ENCODE data around the gene RBPJL.
A peak's percentile ranks its signal among the peaks of the same experiment; 100 is the strongest.

The RBPJL gene

GRCh38 chr20:45358282-45359068, 51.8 kb downstream of the RBPJL start:
- DNase-seq: peak in 50 of 58 donors; percentile 18 to 87 (median 62)

GRCh38 chr20:45359069-45359405, 52.4 kb downstream of the RBPJL start:
- DNase-seq: peak in 1 of 58 donors; percentile 6

GRCh38 chr20:45359406-45360148, 52.9 kb downstream of the RBPJL start:
- DNase-seq: no peak

- no peak for DNase-seq
Observed at GRCh38 chr20:45361793-45362192, 55.2 kb downstream of the RBPJL start.

- DNase-seq: peak; percentile 81 to 99 (median 97)
Observed at GRCh38 chr20:45362804-45363610, 56.4 kb downstream of the RBPJL start, which contains the start of gene SYS1. Gene SYS1 (plus strand): TSS chr20:45363156. CDS start chr20:45363532, 376 bp downstream.

GRCh38 chr20:45363611-45364492, 57.2 kb downstream of the RBPJL start:
- no peak for DNase-seq

- no peak for DNase-seq
Observed at GRCh38 chr20:45365444-45365970, 58.9 kb downstream of the RBPJL start.

GRCh38 chr20:45366192-45366591, 59.6 kb downstream of the RBPJL start:
- DNase-seq: no peak

- DNase-seq: no peak
Observed at GRCh38 chr20:45366631-45367030, 60.0 kb downstream of the RBPJL start.

GRCh38 chr20:45367126-45367525, 60.5 kb downstream of the RBPJL start:
- no peak for DNase-seq

All from anterior cingulate cortex (tissue), 58 donors.